ENCODE results near the gene IGSF21. TPM values are rescaled to one million over a fixed set of nuclear protein-coding genes. Genes with fewer than 3 reads are reported as not detected.

IGSF21 gene
- polyA plus RNA-seq, 1 experiment = not detected

- TF ChIP-seq CTCF (IDR thresholded peaks at IDR 0.05; ENCODE audit: low read depth, low read length) = no peak
- no peak overlapping the region for H3K27ac ChIP-seq (ENCODE audit: low read depth, low read length)
- ChIA-PET CTCF (no interaction called here), POLR2A (no interaction called here)
- no peak for DNase-seq (ENCODE audit: low read depth, low spot score)
- H3K27me3 ChIP-seq (ENCODE audit: control insufficient read depth, insufficient read depth, low read length) = no peaks in the 10 kb centered on the region
- peaks cover 14% of the 10 kb centered on the region for H3K9me3 ChIP-seq (ENCODE audit: control insufficient read depth, insufficient read depth, low read length)
- H3K4me3 ChIP-seq (ENCODE audit: low read depth, low read length) = no peak overlapping the region
Observed at GRCh38 chr1:18229625-18230024, 122.0 kb downstream of the IGSF21 start.

DNA sequence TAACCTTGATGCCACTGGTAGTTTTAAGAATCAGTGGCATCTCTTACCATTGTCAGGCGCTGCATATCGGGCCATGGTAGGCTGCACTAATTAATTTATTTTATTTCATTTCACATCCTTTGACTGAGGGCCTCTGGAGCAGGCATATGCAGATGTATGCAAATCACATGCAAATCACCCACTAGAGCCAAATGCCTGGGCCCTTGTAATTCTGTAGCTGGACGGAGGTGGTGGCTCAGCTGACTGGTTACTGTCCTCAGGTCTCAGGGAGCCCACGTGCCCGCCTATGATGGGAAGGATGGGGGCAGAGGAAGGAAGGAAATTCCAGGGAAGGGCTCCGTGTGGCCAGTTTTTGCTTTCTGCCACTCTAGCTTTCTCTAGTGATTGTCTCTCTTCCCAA lies 122.7 kb downstream of the IGSF21 start:
- CTCF ChIA-PET = no interaction called here
- H3K27me3 ChIP-seq (ENCODE audit: control insufficient read depth, insufficient read depth, low read length) = no peaks in the 10 kb centered on the region
- no peak for DNase-seq (ENCODE audit: low read depth, low spot score)
- H3K27ac ChIP-seq (ENCODE audit: low read depth, low read length) = no peak overlapping the region
- TF ChIP-seq CTCF (IDR thresholded peaks at IDR 0.05; ENCODE audit: low read depth, low read length) = no peak
- no peak overlapping the region for H3K4me3 ChIP-seq (ENCODE audit: low read depth, low read length)
- H3K9me3 ChIP-seq (ENCODE audit: control insufficient read depth, insufficient read depth, low read length) = peaks cover 14% of the 10 kb centered on the region
- POLR2A ChIA-PET = no interaction called here

- CTCF ChIA-PET = interaction anchor here (0.5 kb wide), 1 partner anchor 16 kb away, joined by 4 read pairs; no protein-coding TSS in a partner anchor
- peaks cover 14% of the 10 kb centered on the region for H3K9me3 ChIP-seq (ENCODE audit: control insufficient read depth, insufficient read depth, low read length)
- H3K4me3 ChIP-seq (ENCODE audit: low read depth, low read length) = no peak overlapping the region
- H3K27me3 ChIP-seq (ENCODE audit: control insufficient read depth, insufficient read depth, low read length) = no peaks in the 10 kb centered on the region
- DNase-seq (ENCODE audit: low read depth, low spot score) = no peak
- H3K27ac ChIP-seq (ENCODE audit: low read depth, low read length) = no peak overlapping the region
- POLR2A ChIA-PET = interaction anchor here (0.7 kb wide), 1 partner anchor 1168 kb away, joined by 3 read pairs; no protein-coding TSS in a partner anchor
- no peak for TF ChIP-seq CTCF (IDR thresholded peaks at IDR 0.05; ENCODE audit: low read depth, low read length)
Observed at GRCh38 chr1:18230840-18231239, 123.2 kb downstream of the IGSF21 start.

- no peak for DNase-seq (ENCODE audit: low read depth, low spot score)
- H3K4me3 ChIP-seq (ENCODE audit: low read depth, low read length) = no peak overlapping the region
- POLR2A ChIA-PET = no interaction called here
- CTCF ChIA-PET = interaction anchor here (1.0 kb wide), 2 partner anchors 15 to 571 kb away, joined by 3 to 4 read pairs; no protein-coding TSS in a partner anchor
- peak; percentile 32 for TF ChIP-seq CTCF (IDR thresholded peaks at IDR 0.05; ENCODE audit: low read depth, low read length)
- no peaks in the 10 kb centered on the region for H3K27me3 ChIP-seq (ENCODE audit: control insufficient read depth, insufficient read depth, low read length)
- H3K9me3 ChIP-seq (ENCODE audit: control insufficient read depth, insufficient read depth, low read length) = peaks cover 14% of the 10 kb centered on the region
- H3K27ac ChIP-seq (ENCODE audit: low read depth, low read length) = no peak overlapping the region
Observed at GRCh38 chr1:18232052-18232451, 124.5 kb downstream of the IGSF21 start.

- no peak for DNase-seq (ENCODE audit: low read depth, low spot score)
- POLR2A ChIA-PET = no interaction called here
- H3K27ac ChIP-seq (ENCODE audit: low read depth, low read length) = no peak overlapping the region
- no peaks in the 10 kb centered on the region for H3K27me3 ChIP-seq (ENCODE audit: control insufficient read depth, insufficient read depth, low read length)
- H3K4me3 ChIP-seq (ENCODE audit: low read depth, low read length) = no peak overlapping the region
- peaks cover 11% of the 10 kb centered on the region for H3K9me3 ChIP-seq (ENCODE audit: control insufficient read depth, insufficient read depth, low read length)
- CTCF ChIA-PET = interaction anchor here (0.9 kb wide), 1 partner anchor 17 kb away, joined by 3 read pairs; no protein-coding TSS in a partner anchor
- TF ChIP-seq CTCF (IDR thresholded peaks at IDR 0.05; ENCODE audit: low read depth, low read length) = no peak
Observed at GRCh38 chr1:18233176-18233864, 125.7 kb downstream of the IGSF21 start.
